RPMI8226 (cell line): Measurements from ENCODE around the gene DPF3.

Experiments
- DNase-seq: peaks from one replicate; pipeline ENCODE4 v3.0.0-alpha.2; 2015

DPF3 gene

GRCh38 chr14:72673179-72673578 lies 220.7 kb downstream of the DPF3 start:
- DNase-seq: no peak

GRCh38 chr14:72666610-72667009 lies 227.3 kb downstream of the DPF3 start:
- DNase-seq: no peak

DNA sequence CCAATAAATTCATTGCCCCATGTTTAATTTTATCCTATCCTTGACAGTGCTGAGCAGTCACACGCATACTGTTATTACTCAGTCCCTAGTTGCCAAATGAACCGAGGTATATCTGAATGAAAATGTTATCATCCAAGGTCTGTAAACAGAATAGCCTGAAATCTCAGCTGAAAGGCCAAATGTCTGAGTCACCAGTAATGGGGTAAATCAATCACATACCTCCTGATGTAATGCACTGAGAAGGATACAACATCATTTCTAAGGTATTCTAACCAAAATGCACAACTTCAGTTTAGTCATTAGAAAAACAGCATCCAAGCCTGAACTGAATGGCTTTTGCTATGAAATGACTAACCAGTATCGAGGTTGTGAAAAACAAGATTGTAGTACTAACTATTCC lies 228.6 kb downstream of the DPF3 start:
- DNase-seq: no peak

DNA sequence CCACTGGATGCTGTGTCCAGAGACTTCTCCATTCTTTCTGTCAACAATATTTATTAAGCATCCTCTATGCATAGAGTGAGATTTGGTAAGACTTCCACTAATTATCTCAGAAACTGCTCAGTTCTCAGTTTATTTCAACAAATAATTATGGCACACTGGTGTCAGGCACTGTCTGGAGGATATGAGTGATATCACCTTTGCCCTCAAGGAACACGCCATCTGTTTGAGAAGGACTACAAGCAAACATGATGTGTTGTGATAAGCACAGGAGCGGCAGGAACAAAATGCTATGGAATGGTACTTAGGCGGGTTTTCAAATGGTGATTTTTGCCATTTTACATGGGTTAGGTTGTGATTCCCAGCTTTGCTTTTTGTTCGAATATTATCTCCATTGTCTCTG lies 229.2 kb downstream of the DPF3 start:
- DNase-seq: no peak

GRCh38 chr14:72663956-72664650 lies 229.8 kb downstream of the DPF3 start:
- no peak for DNase-seq

- DNase-seq: no peak
Measured at GRCh38 chr14:72663076-72663487, 230.8 kb downstream of the DPF3 start.

- DNase-seq: no peak
Measured at GRCh38 chr14:72662214-72662613, 231.7 kb downstream of the DPF3 start.

- no peak for DNase-seq
Measured at GRCh38 chr14:72657214-72657921, 236.5 kb downstream of the DPF3 start.

GRCh38 chr14:72653026-72653425 lies 240.9 kb downstream of the DPF3 start:
- no peak for DNase-seq

DNA sequence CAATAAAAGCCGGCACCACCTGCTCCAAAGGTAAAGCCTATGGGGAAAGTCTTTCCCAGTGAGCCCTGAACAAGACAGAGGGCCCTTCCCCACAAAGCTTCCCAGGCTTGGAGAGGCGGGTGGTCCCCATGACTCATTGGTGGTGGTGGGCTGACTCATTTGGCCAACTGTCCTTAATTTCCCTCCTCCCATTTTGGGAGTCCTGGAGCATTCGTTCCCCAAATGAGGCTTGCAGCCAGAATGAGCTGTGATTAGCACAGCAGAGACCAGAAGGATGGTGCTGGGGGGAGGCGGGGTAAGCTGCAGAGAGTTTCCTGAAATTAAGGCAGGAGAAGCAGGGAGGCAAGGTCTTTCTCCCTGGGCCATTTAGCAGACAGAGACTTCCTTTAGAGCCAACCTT lies 241.7 kb downstream of the DPF3 start:
- no peak for DNase-seq

DNA sequence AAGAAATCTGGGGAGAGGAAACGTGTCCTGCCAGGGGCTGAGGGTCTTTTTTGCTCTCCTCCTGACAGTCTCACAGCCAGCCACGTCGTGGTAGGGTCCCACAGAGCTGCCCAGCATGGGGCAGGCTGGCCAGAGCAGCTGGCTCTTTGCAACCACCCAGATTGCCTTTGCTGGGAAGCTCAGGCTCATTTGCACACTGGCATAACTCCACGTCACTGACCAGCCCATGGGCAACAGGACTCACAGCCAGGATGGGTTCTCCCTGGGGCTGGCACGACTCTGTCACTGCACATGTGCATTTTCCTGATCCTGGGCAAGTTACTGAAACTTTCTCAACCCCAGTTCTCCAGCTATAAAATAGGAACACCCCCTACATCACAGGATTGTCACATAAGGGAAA lies 242.2 kb downstream of the DPF3 start:
- DNase-seq: no peak

- no peak for DNase-seq
Measured at GRCh38 chr14:72651081-72651480, 242.8 kb downstream of the DPF3 start.

GRCh38 chr14:72649603-72650227 lies 244.2 kb downstream of the DPF3 start:
- DNase-seq: no peak

- DNase-seq: no peak
Measured at GRCh38 chr14:72647782-72648181, 246.1 kb downstream of the DPF3 start.

- no peak for DNase-seq
Measured at GRCh38 chr14:72646861-72647528, 246.9 kb downstream of the DPF3 start.

DNA sequence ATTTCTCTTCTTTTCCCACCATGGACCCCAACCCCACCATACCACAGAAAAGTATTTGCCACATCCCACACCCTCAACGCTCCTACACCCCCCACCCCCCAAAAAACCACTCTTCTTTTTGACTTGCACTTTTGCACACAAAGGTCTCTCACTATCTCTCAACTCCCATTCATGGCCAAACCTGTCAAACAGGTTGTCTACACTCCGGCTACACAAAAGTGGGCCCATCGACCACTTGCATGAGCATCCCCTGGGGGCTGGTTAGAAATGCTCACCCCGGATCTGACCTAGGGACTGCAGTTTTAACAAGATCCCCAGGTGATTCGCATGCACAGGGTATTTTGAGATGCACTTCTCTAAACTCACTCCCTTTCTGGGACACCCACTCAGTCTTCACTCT lies 248.2 kb downstream of the DPF3 start:
- no peak for DNase-seq

- DNase-seq: no peak
Measured at GRCh38 chr14:72644758-72645489, 249.0 kb downstream of the DPF3 start.

DNA sequence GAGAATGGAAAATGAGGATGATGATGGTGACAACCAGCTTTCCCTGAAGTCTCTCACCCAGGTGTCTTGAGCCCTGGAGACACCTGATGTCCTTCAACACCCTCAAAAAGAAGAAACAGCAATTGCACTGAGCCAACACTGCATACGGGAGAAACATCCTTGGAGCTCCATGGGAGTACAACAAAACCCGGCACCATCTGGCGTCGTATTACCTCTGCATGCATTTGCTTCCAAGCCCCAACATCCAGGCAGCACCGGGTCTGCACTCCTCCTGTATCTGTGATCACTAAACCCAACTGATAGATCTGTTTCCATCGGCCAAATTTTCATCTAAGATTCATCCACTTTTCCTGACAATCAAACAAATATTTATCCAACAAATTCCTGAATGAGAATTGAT lies 249.9 kb downstream of the DPF3 start:
- no peak for DNase-seq

GRCh38 chr14:72643317-72643801 lies 250.5 kb downstream of the DPF3 start:
- DNase-seq: no peak

DNA sequence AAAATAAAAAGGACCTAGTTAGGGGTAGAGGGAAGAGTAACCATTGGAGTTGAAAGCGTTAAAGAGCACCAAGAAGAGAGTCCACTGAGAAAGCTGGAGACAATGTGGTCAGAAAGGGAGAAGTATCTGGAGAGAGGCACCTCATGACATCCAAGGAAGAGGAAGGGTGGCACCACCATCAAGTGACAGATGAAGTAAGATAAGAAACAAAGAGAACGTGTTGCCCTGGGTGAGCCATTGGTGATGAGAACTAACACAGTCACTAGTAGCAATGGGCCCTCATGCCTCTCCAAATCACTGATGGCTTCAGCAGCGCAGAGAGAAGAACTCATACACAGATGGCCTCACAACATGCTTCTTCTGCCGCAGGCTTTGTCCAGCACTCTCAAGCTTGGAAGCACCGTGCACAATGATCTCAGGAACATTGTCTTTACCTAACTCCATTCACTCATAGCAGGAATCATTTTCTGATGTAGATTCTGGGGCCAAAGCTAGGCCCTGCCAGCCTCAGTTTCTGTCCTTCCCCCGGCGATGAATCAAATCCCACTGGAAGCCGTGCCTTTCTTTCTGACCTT lies 252.9 kb downstream of the DPF3 start:
- no peak for DNase-seq

GRCh38 chr14:72638021-72638420 lies 255.9 kb downstream of the DPF3 start:
- no peak for DNase-seq

DNA sequence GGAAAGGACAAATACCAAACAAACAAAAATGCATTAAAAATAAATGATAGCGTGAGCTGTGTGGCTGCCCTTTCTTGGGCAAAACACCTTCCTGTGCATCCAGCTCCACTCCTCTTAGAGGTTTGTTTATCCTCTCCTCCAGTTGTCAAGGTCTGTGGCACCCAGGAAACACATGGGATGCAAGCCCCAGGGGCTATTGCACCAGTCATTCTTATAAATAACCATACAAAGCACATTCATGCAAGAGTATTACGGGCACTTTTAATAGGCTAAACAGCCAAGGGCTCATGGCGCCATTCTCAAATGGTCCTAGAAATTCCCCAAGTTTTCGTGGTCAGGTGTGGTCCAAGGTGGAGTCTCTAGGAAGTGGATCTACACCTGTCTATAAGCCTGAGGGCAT lies 257.0 kb downstream of the DPF3 start:
- no peak for DNase-seq
